Keratinocyte (primary cell): Measurements from ENCODE around the gene RASGRF2.

ENCODE experiments used
- CTCF ChIP-seq, 3 experiments: IDR thresholded peaks in 1 of 3; conservative IDR thresholded peaks in 1 of 3; optimal IDR thresholded peaks in 1 of 3; 2 replicates in 2 of 3; 3 replicates in 1 of 3; pipeline versions ENCODE3 to v1.5.1; 2011; ENCODE audit warnings: low read length in 3 of 3, mild to moderate bottlenecking in 3 of 3, moderate library complexity in 2 of 3, control low read depth in 1 of 3, inconsistent platforms in 1 of 3; ENCODE audit not compliant: insufficient read depth in 2 of 3; ENCODE audit errors: extremely low read depth in 1 of 3
- EZH2 ChIP-seq: IDR thresholded peaks from one replicate; pipeline ENCODE4 v1.6.1; 2012; ENCODE audit warnings: inconsistent platforms, mild to moderate bottlenecking, low read length, moderate library complexity

GRCh38 chr5:81121273-81121672 is 161.1 kb downstream of the RASGRF2 start:
- TF ChIP-seq CTCF (optimal IDR thresholded peaks at IDR 0.05 in 1 of 3, IDR thresholded peaks at IDR 0.05 in 1 of 3, conservative IDR thresholded peaks at IDR 0.05 in 1 of 3; ENCODE audit: extremely low read depth in 1 of 3, insufficient read depth in 2 of 3, low read length in 3 of 3) (no peak), EZH2 (no peak)
